GM10847 (cell line): ENCODE data around the gene PSMD12.

Source experiments
- POLR2A ChIP-seq: IDR thresholded peaks from 2 replicates; pipeline ENCODE4 v1.6.1; 2011; ENCODE audit not compliant: insufficient read length; ENCODE audit errors: extremely low read depth

PSMD12 gene

GRCh38 chr17:67335245-67335835 is 31.0 kb downstream of the PSMD12 start:
- TF ChIP-seq POLR2A = no peak

- TF ChIP-seq POLR2A = no peak
Measured at GRCh38 chr17:67328026-67328425, 38.4 kb downstream of the PSMD12 start.

GRCh38 chr17:67326440-67326839 is 39.9 kb downstream of the PSMD12 start:
- no peak for TF ChIP-seq POLR2A

- no peak for TF ChIP-seq POLR2A
Measured at GRCh38 chr17:67324330-67324729, 42.0 kb downstream of the PSMD12 start.

GRCh38 chr17:67323445-67323844 is 42.9 kb downstream of the PSMD12 start:
- TF ChIP-seq POLR2A = no peak

- TF ChIP-seq POLR2A = no peak
Measured at GRCh38 chr17:67322042-67322787, 44.2 kb downstream of the PSMD12 start.

GRCh38 chr17:67316781-67317180 is 49.6 kb downstream of the PSMD12 start:
- no peak for TF ChIP-seq POLR2A

- no peak for TF ChIP-seq POLR2A
Measured at GRCh38 chr17:67315865-67316264, 50.5 kb downstream of the PSMD12 start.

GRCh38 chr17:67312265-67312664 is 54.1 kb downstream of the PSMD12 start:
- TF ChIP-seq POLR2A = no peak

GRCh38 chr17:67311575-67311974 is 54.8 kb downstream of the PSMD12 start:
- no peak for TF ChIP-seq POLR2A

- TF ChIP-seq POLR2A = no peak
Measured at GRCh38 chr17:67310406-67310805, 56.0 kb downstream of the PSMD12 start.

GRCh38 chr17:67297454-67297960 is 68.9 kb downstream of the PSMD12 start:
- no peak for TF ChIP-seq POLR2A

- no peak for TF ChIP-seq POLR2A
Measured at GRCh38 chr17:67294451-67295199, 71.8 kb downstream of the PSMD12 start.

GRCh38 chr17:67293251-67294203 is 72.8 kb downstream of the PSMD12 start:
- no peak for TF ChIP-seq POLR2A
